8988T (cell line): Measurements from ENCODE around the gene DVL3.
A peak's percentile ranks its signal among the peaks of the same experiment; 100 is the strongest.

Experiments
- DNase-seq: peaks from one replicate; pipeline ENCODE4 v3.0.0; 2011

Gene DVL3

GRCh38 chr3:184177767-184178306 lies 22.7 kb downstream of the DVL3 start:
- no peak for DNase-seq

GRCh38 chr3:184178521-184179138 lies 23.5 kb downstream of the DVL3 start:
- DNase-seq = no peak

- no peak for DNase-seq
Observed at GRCh38 chr3:184180165-184180564, 25.0 kb downstream of the DVL3 start.

GRCh38 chr3:184181596-184181995 lies 26.4 kb downstream of the DVL3 start:
- no peak for DNase-seq

GRCh38 chr3:184183679-184184078 lies 28.5 kb downstream of the DVL3 start:
- DNase-seq = no peak

GRCh38 chr3:184184546-184185230 lies 29.5 kb downstream of the DVL3 start:
- no peak for DNase-seq

GRCh38 chr3:184185461-184186183 lies 30.4 kb downstream of the DVL3 start:
- DNase-seq = peak; percentile 98

- DNase-seq = no peak
Observed at GRCh38 chr3:184186184-184186901, 31.2 kb downstream of the DVL3 start, which contains the start of gene ABCF3. TSS of gene ABCF3 (plus strand) at chr3:184186199. CDS start at chr3:184186208, 9 bp downstream.

- no peak for DNase-seq
Observed at GRCh38 chr3:184186902-184187207, 31.7 kb downstream of the DVL3 start.

GRCh38 chr3:184188080-184188479 lies 32.9 kb downstream of the DVL3 start:
- DNase-seq = peak; percentile 24

- DNase-seq = peak; percentile 17
Observed at GRCh38 chr3:184189421-184189820, 34.2 kb downstream of the DVL3 start.

GRCh38 chr3:184192889-184193288 lies 37.7 kb downstream of the DVL3 start:
- DNase-seq = peak; percentile 17

DNA sequence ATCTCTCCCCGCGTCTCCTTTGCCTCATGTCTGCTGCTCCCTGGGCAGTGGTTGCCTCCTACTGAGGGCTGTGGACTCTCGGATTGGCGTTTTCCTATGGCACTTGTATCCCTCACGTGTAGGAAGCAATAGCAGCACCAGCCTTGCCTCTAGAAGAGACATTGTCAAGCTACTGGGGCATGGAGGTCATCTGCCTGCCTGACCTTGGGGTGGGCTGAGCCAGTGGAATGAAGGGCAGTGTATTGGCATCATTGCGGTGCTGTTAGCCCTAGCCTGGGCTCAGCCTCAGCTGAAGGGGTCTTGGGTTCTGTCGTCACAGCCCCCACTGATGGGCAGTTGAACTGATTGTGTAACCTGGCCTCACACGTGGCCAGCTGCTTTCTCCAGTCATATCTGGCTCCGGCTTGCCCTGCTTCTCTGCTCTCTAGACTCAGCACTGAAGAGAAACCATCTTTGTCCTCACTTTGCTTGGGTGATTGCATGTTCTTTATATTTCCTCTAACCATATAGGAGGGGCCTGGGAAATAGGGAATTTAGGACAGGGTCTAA lies 38.9 kb downstream of the DVL3 start:
- no peak for DNase-seq

DNA sequence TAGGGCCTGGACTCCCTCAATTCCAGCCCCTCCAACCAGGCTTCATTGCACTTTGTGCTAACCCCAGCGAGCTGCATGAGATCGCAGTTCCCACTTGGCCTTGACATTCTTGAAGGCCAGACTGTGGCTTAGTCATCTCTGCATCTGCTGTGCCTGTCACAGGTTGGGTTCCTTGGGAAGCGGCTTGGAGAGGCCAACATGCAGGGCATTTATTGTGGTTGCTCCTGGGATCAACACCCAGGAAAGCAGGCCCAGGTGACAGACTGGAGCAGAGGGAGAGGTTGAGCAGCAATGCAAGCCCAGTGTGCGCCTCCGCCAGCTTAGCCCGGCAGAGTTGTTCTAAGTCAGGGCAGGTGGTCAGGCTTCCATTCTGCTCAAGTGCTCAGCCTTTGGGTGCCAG lies 41.4 kb downstream of the DVL3 start:
- no peak for DNase-seq

DNA sequence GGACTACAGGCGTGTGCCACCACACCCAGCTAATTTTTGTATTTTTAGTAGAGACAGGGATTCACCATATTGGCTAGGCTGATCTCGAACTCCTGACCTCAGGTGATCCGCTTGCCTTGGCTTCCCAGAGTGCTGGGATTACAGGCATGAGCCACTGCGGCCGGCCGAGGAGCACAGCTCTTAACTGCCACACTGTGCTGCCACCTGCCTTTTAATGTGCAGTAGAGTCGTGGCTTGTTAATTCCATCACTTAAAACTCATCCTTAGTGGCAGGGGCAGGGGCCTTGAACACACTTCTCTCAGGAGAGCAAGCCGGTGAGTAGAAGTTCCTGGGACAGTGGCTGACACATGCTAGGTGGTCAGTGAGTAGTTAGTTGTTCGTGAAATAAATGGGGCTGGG lies 43.3 kb downstream of the DVL3 start:
- no peak for DNase-seq

DNA sequence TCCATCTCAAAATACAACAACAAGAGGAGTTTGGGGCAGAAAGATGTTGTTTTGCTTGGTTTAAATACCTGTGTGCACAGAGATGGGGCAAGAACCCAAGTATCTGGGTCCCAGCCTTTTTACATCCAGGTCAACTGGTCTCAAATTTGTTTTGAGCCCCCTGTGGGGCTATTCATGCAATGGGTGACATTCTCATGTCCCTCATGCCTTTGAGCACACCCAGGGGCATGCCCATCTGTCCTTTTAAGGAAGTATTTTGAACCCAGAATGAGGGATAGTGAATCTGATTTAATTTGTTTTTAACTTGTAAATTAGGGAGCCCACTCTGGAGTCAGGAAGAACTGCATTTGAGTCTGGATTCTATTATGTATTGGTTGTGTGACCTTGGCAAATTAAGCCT lies 45.6 kb downstream of the DVL3 start:
- no peak for DNase-seq

GRCh38 chr3:184203526-184203925 lies 48.3 kb downstream of the DVL3 start:
- no peak for DNase-seq

DNA sequence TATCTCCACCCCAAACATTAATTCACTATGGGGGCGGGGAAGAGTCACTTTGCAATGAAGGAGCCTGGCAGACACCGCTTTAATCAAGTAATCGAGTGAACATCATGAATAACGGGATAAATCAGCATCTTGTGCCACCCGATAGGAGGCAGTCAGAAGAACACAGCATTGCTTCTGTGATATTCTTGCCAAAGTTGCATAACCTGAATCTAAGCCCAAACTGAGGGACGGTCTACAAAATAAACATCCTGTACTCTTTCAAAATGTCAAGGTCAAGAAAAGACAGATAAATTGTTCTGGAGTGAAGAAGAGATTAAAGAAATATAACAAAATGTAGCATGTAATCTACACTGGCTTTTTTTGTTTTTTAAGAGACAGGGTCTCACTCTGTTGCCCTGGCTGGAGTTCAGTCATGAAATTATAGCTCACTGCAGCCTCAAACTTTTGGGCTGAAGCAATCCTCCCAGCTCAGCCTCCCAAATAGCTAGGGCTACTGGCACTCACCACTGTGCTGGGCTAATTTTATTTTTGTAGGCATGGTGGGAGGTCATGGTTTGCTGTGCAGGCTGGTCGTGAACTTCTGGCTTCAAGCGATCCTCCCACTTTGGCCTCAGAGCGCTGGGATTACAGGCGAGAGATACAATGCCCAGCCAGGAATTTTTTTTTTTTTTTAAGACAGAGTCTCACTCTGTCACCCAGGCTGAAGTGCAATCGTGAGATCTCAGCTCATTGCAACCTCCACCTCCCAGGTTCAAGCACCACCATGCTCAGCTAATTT lies 54.2 kb downstream of the DVL3 start:
- no peak for DNase-seq

DNA sequence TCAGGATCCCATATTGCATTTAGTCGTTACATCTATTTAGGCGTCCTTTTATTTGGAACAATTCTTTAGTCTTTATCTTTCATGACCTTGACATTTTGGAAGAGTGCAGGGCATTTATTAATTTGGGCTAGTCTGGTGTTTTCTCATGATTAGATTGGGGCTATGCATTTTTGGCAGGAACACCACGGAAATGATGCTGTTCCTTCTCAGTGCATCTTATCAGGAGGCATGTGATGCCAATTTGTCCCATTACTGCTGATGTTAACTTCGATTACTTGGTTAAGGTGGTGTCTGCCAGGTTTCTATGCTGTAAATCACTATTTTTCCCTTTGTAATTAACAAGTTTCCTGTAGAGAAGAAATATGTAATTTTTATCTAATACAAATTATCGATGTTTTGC lies 56.1 kb downstream of the DVL3 start:
- no peak for DNase-seq

DNA sequence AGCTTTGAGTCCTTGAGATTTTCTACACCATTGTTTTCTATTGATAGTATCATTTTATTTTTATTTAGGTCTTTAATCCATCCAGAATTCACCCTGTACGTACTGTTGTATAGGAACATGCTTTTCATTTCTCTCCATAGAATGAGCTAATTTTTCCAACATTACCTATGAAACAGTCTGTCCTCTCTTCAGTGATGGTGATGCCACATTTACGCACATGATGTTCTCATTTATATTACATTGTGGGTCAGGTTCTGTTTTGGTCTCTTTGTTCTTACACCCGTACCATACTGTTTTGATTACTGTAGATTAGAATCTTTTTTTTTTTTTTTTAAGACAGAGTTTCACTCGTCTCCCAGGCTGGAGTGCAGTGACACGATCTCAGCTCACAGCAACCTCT lies 56.5 kb downstream of the DVL3 start:
- DNase-seq = no peak

GRCh38 chr3:184218814-184219213 lies 63.6 kb downstream of the DVL3 start:
- no peak for DNase-seq

- DNase-seq = no peak
Observed at GRCh38 chr3:184222521-184222920, 67.3 kb downstream of the DVL3 start.
